B cell (primary cell): ENCODE results near the gene ACOXL. TPM values are rescaled to one million over a fixed set of nuclear protein-coding genes. Genes with fewer than 3 reads are reported as not detected.

ENCODE experiments used
- ATAC-seq: fragments of 200-7000 bp; cut with Tn5 transposase; one replicate; pipeline ENCODE4 v1.10.0; 2021; ENCODE audit warnings: low read depth, mild to moderate bottlenecking, moderate number of reproducible peaks, moderate library complexity
- CTCF ChIA-PET: fragments of 350-600 bp; sonication (Branson Sonifier 250); formaldehyde crosslinking; loops from one replicate; lab custom pipeline; 2021; ENCODE audit warnings: antibody characterized with exemption, inconsistent platforms; lab: Charles Lee
- POLR2A ChIA-PET: fragments of 350-600 bp; sonication (Branson Sonifier 250); formaldehyde crosslinking; loops from one replicate; lab custom pipeline; 2021; ENCODE audit warnings: antibody characterized with exemption; lab: Charles Lee
- DNase-seq: peaks from one replicate; pipeline ENCODE4 v3.0.0; 2013
- H2AFZ ChIP-seq: 2 replicates; pipeline ENCODE4 v1.6.1; 2012; ENCODE audit warnings: mild to moderate bottlenecking, low read depth, low read length; ENCODE audit not compliant: insufficient read depth, poor library complexity, severe bottlenecking
- H3K27ac ChIP-seq, 2 donors: 1 replicate in 1 of 2; 2 replicates in 1 of 2; pipeline ENCODE4 v1.5.1; 2012 to 2013; ENCODE audit warnings: low read length in 2 of 2, mild to moderate bottlenecking in 2 of 2, moderate library complexity in 1 of 2
- H3K27me3 ChIP-seq, 4 experiments: fragments of 200-600 bp in 1 of 4; sonication (generic) in 1 of 4; replicated peaks in 1 of 4; 1 replicate in 2 of 4; 2 replicates in 2 of 4; pipeline versions ENCODE4 v1.6.1 to v1.7.0; 2013 to 2016; ENCODE audit warnings: low read length in 3 of 4, mild to moderate bottlenecking in 2 of 4, mixed read lengths in 1 of 4, moderate library complexity in 1 of 4; ENCODE audit not compliant: insufficient read depth in 4 of 4, control insufficient read depth in 3 of 4; ENCODE audit errors: control extremely low read depth in 1 of 4
- H3K36me3 ChIP-seq, 2 experiments: replicated peaks in 1 of 2; 1 replicate in 1 of 2; 2 replicates in 1 of 2; pipeline versions ENCODE4 v1.6.1 to v1.7.1; 2013; ENCODE audit warnings: low read length in 1 of 2; ENCODE audit not compliant: insufficient read depth in 2 of 2, control insufficient read depth in 1 of 2; ENCODE audit errors: control extremely low read depth in 1 of 2, extremely low read depth in 1 of 2
- H3K4me1 ChIP-seq, 2 donors: fragments of 200-600 bp in 1 of 2; sonication (generic) in 1 of 2; 1 replicate in 1 of 2; 2 replicates in 1 of 2; pipeline versions ENCODE4 v1.5.1 to v1.6.1; 2013 to 2017; ENCODE audit warnings: low read length in 2 of 2; ENCODE audit not compliant: control insufficient read depth in 2 of 2, insufficient read depth in 2 of 2
- H3K4me2 ChIP-seq: replicated peaks from 2 replicates; pipeline ENCODE3; 2012; ENCODE audit warnings: mild to moderate bottlenecking, low read depth, low read length; ENCODE audit not compliant: poor library complexity, severe bottlenecking
- H3K4me3 ChIP-seq, 5 experiments: fragments of 200-600 bp in 1 of 5; sonication (generic) in 1 of 5; 1 replicate in 3 of 5; 2 replicates in 2 of 5; pipeline versions ENCODE4 v1.5.1 to v1.7.0; 2011 to 2016; ENCODE audit warnings: low read length in 4 of 5, mild to moderate bottlenecking in 4 of 5, low read depth in 2 of 5, control low read depth in 1 of 5, moderate library complexity in 1 of 5; ENCODE audit not compliant: insufficient read depth in 1 of 5; ENCODE audit errors: control extremely low read depth in 1 of 5, extremely low read depth in 1 of 5
- H3K79me2 ChIP-seq: fragments of 200-600 bp; sonication (generic); one replicate; pipeline ENCODE4 v1.6.0; 2016; ENCODE audit warnings: low read length; ENCODE audit not compliant: control insufficient read depth, insufficient read depth
- H3K9ac ChIP-seq: fragments of 200-600 bp; sonication (generic); 2 replicates; pipeline ENCODE4 v1.6.1; 2017; ENCODE audit warnings: mild to moderate bottlenecking, low read length, moderate library complexity
- H3K9me3 ChIP-seq, 3 donors: one replicate each; pipeline versions ENCODE4 v1.6.1 to v1.7.1; 2013; ENCODE audit warnings: low read length in 2 of 3; ENCODE audit not compliant: control insufficient read depth in 2 of 3, insufficient read depth in 1 of 3; ENCODE audit errors: control extremely low read depth in 1 of 3
- H4K20me1 ChIP-seq: 2 replicates; pipeline ENCODE4 v1.6.0; 2012; ENCODE audit warnings: mild to moderate bottlenecking, low read length; ENCODE audit not compliant: insufficient read depth, control insufficient read depth, poor library complexity, severe bottlenecking
- H3K27ac Mint-ChIP-seq: one replicate; pipeline ENCODE4 v1.8.0; 2021; ENCODE audit warnings: mixed read lengths
- H3K27me3 Mint-ChIP-seq: one replicate; pipeline ENCODE4 v1.8.0; 2021; ENCODE audit warnings: mixed read lengths
- H3K4me1 Mint-ChIP-seq: one replicate; pipeline ENCODE4 v1.8.0; 2021; ENCODE audit warnings: mixed read lengths
- H3K4me3 Mint-ChIP-seq: one replicate; pipeline ENCODE4 v1.8.0; 2021; ENCODE audit warnings: mixed read lengths
- H3K9me3 Mint-ChIP-seq: one replicate; pipeline ENCODE4 v1.8.0; 2022; ENCODE audit warnings: mixed read lengths; ENCODE audit not compliant: insufficient read depth
- EZH2 ChIP-seq: IDR thresholded peaks from 2 replicates; pipeline ENCODE4 v1.6.1; 2012; ENCODE audit warnings: borderline replicate concordance, low read depth, mild to moderate bottlenecking, moderate library complexity, low read length; ENCODE audit not compliant: insufficient read depth, poor library complexity, severe bottlenecking
- WGBS: methylation state at CpG from one replicate; pipeline ENCODE4 v1.1.5; 2013; ENCODE audit warnings: missing lambda C conversion rate; ENCODE audit not compliant: insufficient coverage; 5-methylcytosine and 5-hydroxymethylcytosine counted together
- intact Hi-C: fragments of 100-400 bp; cut with micrococcal nuclease; formaldehyde crosslinking; loops from one replicate; pipeline ENCODE4 v1.10.0; 2022
- polyA plus RNA-seq: library from polyadenylated mRNA; depleted of rRNA; stranded (reverse); fragments of >200 nt; gene quantifications from 2 replicates; pipeline ENCODE4 v1.2.3, GENCODE V29; 2012
- total RNA-seq, 2 donors: library from RNA; stranded (reverse); fragments of 120-200 nt in 1 of 2; gene quantifications; 1 replicate in 1 of 2; 2 replicates in 1 of 2; pipeline versions ENCODE4 v1.2.3 to v1.2.4, GENCODE V29; 2013 to 2022
- TF ChIP-seq, protein P1 (sequence below): fragments of 200-600 bp; IDR thresholded peaks from one replicate; pipeline ENCODE4 v1.8.0; 2022; ENCODE audit warnings: antibody characterized with exemption, mild to moderate bottlenecking

The ACOXL gene
- total and polyA plus RNA-seq, 2 donors (not counting 1 experiment from before 2014, with no cell fraction given), result 0.06 TPM; not detected in 1

DNA sequence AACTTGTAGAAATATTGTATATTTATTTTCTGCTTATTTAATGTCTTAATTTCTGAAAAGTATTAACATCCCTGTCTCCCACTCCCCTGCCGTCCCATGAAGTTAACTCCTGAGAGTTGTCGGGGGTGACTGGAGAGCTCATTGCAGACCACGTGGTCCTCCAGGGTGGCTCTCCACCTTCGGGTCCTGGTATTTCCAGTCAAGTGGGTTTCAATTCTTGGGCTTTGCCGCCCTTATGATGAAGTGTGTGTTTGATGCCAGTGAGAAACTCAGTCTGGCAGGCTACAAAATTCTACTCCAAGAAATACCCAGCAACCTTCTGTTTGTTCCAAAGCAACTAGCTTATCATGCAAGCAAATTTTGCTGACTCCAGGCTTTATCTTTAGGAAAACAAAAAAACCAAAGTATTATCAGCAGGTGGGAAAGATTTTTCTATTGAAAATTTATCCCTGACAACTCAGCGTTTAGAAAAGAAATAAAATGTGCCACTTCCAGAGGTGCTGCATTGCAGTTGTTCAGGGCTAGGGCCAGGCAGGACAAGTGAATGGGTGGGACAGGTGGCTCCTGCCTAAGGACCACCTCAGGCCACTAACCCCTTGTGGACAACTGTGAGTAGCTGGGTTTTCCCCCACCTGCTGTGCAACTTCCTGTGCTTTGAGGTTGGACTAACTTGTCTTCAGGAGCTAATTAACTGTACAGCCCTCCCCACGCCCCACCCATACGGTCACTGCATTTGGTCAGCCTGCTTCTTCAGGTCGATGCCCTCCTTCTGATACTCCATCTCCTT is 434.9 kb downstream of the ACOXL start:
- H3K9ac ChIP-seq, result no peak overlapping the region
- peaks cover 0 to 31% of the 10 kb centered on the region in 2 experiments for H3K36me3 ChIP-seq
- Mint-ChIP-seq H3K27ac (no peak overlapping the region), H3K4me1 (peaks cover 29% of the 10 kb centered on the region), H3K9me3 (no peaks in the 10 kb centered on the region), H3K4me3 (no peak overlapping the region), H3K27me3 (no peaks in the 10 kb centered on the region)
- no peak overlapping the region for H3K4me3 ChIP-seq
- no peaks in the 10 kb centered on the region for H4K20me1 ChIP-seq
- no peak for ATAC-seq
- WGBS, result 60% methylated on average over 1 of the region's 9 CpGs
- H3K27me3 ChIP-seq, result no peaks in the 10 kb centered on the region
- DNase-seq, result no peak
- H3K27ac ChIP-seq, result no peak overlapping the region
- H2AFZ ChIP-seq, result no peak overlapping the region
- H3K4me2 ChIP-seq, result no peak overlapping the region
- intact Hi-C loops, result no loop called here
- H3K79me2 ChIP-seq, result peaks cover 10% of the 10 kb centered on the region
- ChIA-PET CTCF (interaction anchor here (0.6 kb wide), 1 partner anchor 12 kb away, joined by 4 read pairs; no protein-coding TSS in a partner anchor), POLR2A (interaction anchor here (0.6 kb wide), 1 partner anchor 64 kb away, joined by 4 read pairs; no protein-coding TSS in a partner anchor)
- peaks cover 8 to 9% of the 10 kb centered on the region in 2 donors for H3K4me1 ChIP-seq
- TF ChIP-seq, protein P1, sequence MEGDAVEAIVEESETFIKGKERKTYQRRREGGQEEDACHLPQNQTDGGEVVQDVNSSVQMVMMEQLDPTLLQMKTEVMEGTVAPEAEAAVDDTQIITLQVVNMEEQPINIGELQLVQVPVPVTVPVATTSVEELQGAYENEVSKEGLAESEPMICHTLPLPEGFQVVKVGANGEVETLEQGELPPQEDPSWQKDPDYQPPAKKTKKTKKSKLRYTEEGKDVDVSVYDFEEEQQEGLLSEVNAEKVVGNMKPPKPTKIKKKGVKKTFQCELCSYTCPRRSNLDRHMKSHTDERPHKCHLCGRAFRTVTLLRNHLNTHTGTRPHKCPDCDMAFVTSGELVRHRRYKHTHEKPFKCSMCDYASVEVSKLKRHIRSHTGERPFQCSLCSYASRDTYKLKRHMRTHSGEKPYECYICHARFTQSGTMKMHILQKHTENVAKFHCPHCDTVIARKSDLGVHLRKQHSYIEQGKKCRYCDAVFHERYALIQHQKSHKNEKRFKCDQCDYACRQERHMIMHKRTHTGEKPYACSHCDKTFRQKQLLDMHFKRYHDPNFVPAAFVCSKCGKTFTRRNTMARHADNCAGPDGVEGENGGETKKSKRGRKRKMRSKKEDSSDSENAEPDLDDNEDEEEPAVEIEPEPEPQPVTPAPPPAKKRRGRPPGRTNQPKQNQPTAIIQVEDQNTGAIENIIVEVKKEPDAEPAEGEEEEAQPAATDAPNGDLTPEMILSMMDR, result no peak
- no peak for TF ChIP-seq EZH2
- no peaks in the 10 kb centered on the region for H3K9me3 ChIP-seq

DNA sequence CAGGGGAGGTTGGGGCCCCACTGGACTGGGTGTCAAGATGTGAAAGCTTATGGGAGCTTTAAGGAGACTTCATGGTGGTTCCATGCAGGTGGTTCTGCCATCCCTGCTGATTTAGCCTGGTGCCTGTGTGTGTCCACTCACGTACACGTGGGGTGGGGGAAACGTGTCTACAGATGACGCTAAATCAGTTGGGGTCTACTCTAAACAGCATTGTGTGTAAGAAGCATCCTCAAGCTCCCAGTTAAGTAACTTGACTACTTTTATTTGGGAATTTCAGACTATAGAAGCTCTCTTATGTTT is 435.4 kb downstream of the ACOXL start:
- H3K4me2 ChIP-seq, result no peak overlapping the region
- DNase-seq, result no peak
- no peak overlapping the region for H3K4me3 ChIP-seq
- TF ChIP-seq, protein P1, result no peak
- TF ChIP-seq EZH2, result no peak
- no peak for ATAC-seq
- H3K27ac Mint-ChIP-seq, result no peak overlapping the region
- H3K4me3 Mint-ChIP-seq, result no peak overlapping the region
- H3K27me3 Mint-ChIP-seq, result no peaks in the 10 kb centered on the region
- ChIA-PET POLR2A (interaction anchor here (0.6 kb wide), 1 partner anchor 63 kb away, joined by 4 read pairs; no protein-coding TSS in a partner anchor), CTCF (interaction anchor here (0.6 kb wide), 1 partner anchor 12 kb away, joined by 4 read pairs; no protein-coding TSS in a partner anchor)
- no peak overlapping the region for H3K27ac ChIP-seq
- no CpG with 5 or more reads among the region's 4 CpGs for WGBS
- peaks cover 8% of the 10 kb centered on the region for H3K79me2 ChIP-seq
- no peaks in the 10 kb centered on the region for H3K9me3 Mint-ChIP-seq
- peaks cover 24% of the 10 kb centered on the region for H3K4me1 Mint-ChIP-seq
- H4K20me1 ChIP-seq, result no peaks in the 10 kb centered on the region
- H3K9ac ChIP-seq, result no peak overlapping the region
- H3K27me3 ChIP-seq, result no peaks in the 10 kb centered on the region
- peaks cover 0 to 30% of the 10 kb centered on the region in 2 experiments for H3K36me3 ChIP-seq
- H3K4me1 ChIP-seq, result peaks cover 8 to 9% of the 10 kb centered on the region in 2 donors
- no peaks in the 10 kb centered on the region for H3K9me3 ChIP-seq
- intact Hi-C loops, result no loop called here
- H2AFZ ChIP-seq, result no peak overlapping the region
